ENCODE results near the gene RTL1.

The RTL1 gene

GRCh38 chr14:100844846-100845245 lies 58.7 kb downstream of the RTL1 start:
- Histone ChIP-seq H3K9me3 (ENCODE audit: control insufficient read depth, insufficient read depth, low read length) (no peaks in the 10 kb centered on the region), H4K20me1 (ENCODE audit: control insufficient read depth, insufficient read depth, low read depth, low read length) (no peaks in the 10 kb centered on the region), H3K27ac (ENCODE audit: low read depth, low read length) (no peak overlapping the region), H3K9me2 (replicated peaks; ENCODE audit: control insufficient read depth, low read length) (no peaks in the 10 kb centered on the region), H3K27me3 (ENCODE audit: control insufficient read depth, low read length) (no peaks in the 10 kb centered on the region), H3K79me2 (ENCODE audit: control insufficient read depth, low read length) (no peaks in the 10 kb centered on the region), H3K36me3 (ENCODE audit: control insufficient read depth, low read length) (no peaks in the 10 kb centered on the region), H3F3A (ENCODE audit: control insufficient read depth, insufficient read depth) (no peaks in the 10 kb centered on the region), H3K4me3 (ENCODE audit: low read length) (no peak overlapping the region), H3K4me1 (ENCODE audit: control insufficient read depth, low read length) (no peaks in the 10 kb centered on the region), H3K4me2 (ENCODE audit: low read length) (no peak overlapping the region)
- TF ChIP-seq EZH2phosphoT487 (IDR thresholded peaks at IDR 0.05; ENCODE audit: borderline replicate concordance, low read length) (no peak), CTCF (IDR thresholded peaks at IDR 0.05; ENCODE audit: low read depth, low read length, poor library complexity, severe bottlenecking) (no peak)

GRCh38 chr14:100844421-100844820 lies 59.1 kb downstream of the RTL1 start:
- Histone ChIP-seq H4K20me1 (ENCODE audit: control insufficient read depth, insufficient read depth, low read depth, low read length) (no peaks in the 10 kb centered on the region), H3K9me2 (replicated peaks; ENCODE audit: control insufficient read depth, low read length) (no peaks in the 10 kb centered on the region), H3K79me2 (ENCODE audit: control insufficient read depth, low read length) (no peaks in the 10 kb centered on the region), H3F3A (ENCODE audit: control insufficient read depth, insufficient read depth) (no peaks in the 10 kb centered on the region), H3K27ac (ENCODE audit: low read depth, low read length) (no peak overlapping the region), H3K4me3 (ENCODE audit: low read length) (no peak overlapping the region), H3K4me2 (ENCODE audit: low read length) (no peak overlapping the region), H3K4me1 (ENCODE audit: control insufficient read depth, low read length) (no peaks in the 10 kb centered on the region), H3K36me3 (ENCODE audit: control insufficient read depth, low read length) (no peaks in the 10 kb centered on the region), H3K27me3 (ENCODE audit: control insufficient read depth, low read length) (no peaks in the 10 kb centered on the region), H3K9me3 (ENCODE audit: control insufficient read depth, insufficient read depth, low read length) (no peaks in the 10 kb centered on the region)
- TF ChIP-seq EZH2phosphoT487 (IDR thresholded peaks at IDR 0.05; ENCODE audit: borderline replicate concordance, low read length) (no peak), CTCF (IDR thresholded peaks at IDR 0.05; ENCODE audit: low read depth, low read length, poor library complexity, severe bottlenecking) (no peak)

- Histone ChIP-seq H3K27ac (ENCODE audit: low read depth, low read length) (no peak overlapping the region), H3F3A (ENCODE audit: control insufficient read depth, insufficient read depth) (no peaks in the 10 kb centered on the region), H3K4me1 (ENCODE audit: control insufficient read depth, low read length) (no peaks in the 10 kb centered on the region), H3K4me2 (ENCODE audit: low read length) (no peak overlapping the region), H3K9me2 (replicated peaks; ENCODE audit: control insufficient read depth, low read length) (no peaks in the 10 kb centered on the region), H3K36me3 (ENCODE audit: control insufficient read depth, low read length) (no peaks in the 10 kb centered on the region), H3K27me3 (ENCODE audit: control insufficient read depth, low read length) (no peaks in the 10 kb centered on the region), H3K4me3 (ENCODE audit: low read length) (no peak overlapping the region), H3K9me3 (ENCODE audit: control insufficient read depth, insufficient read depth, low read length) (no peaks in the 10 kb centered on the region), H3K79me2 (ENCODE audit: control insufficient read depth, low read length) (no peaks in the 10 kb centered on the region), H4K20me1 (ENCODE audit: control insufficient read depth, insufficient read depth, low read depth, low read length) (no peaks in the 10 kb centered on the region)
- TF ChIP-seq CTCF (IDR thresholded peaks at IDR 0.05; ENCODE audit: low read depth, low read length, poor library complexity, severe bottlenecking) = no peak
These were observed 59.5 kb downstream of the RTL1 start for GRCh38 chr14:100844082-100844408.

- H3K4me3 ChIP-seq (ENCODE audit: low read length) = no peak overlapping the region
- no peak overlapping the region for H3K4me2 ChIP-seq (ENCODE audit: low read length)
- no peaks in the 10 kb centered on the region for H3K4me1 ChIP-seq (ENCODE audit: control insufficient read depth, low read length)
- no peaks in the 10 kb centered on the region for H3K79me2 ChIP-seq (ENCODE audit: control insufficient read depth, low read length)
- no peak for TF ChIP-seq CTCF (IDR thresholded peaks at IDR 0.05; ENCODE audit: low read depth, low read length, poor library complexity, severe bottlenecking)
- no peak for TF ChIP-seq EZH2phosphoT487 (IDR thresholded peaks at IDR 0.05; ENCODE audit: borderline replicate concordance, low read length)
- H4K20me1 ChIP-seq (ENCODE audit: control insufficient read depth, insufficient read depth, low read depth, low read length) = no peaks in the 10 kb centered on the region
- H3K9me3 ChIP-seq (ENCODE audit: control insufficient read depth, insufficient read depth, low read length) = no peaks in the 10 kb centered on the region
- H3F3A ChIP-seq (ENCODE audit: control insufficient read depth, insufficient read depth) = no peaks in the 10 kb centered on the region
- H3K27ac ChIP-seq (ENCODE audit: low read depth, low read length) = no peak overlapping the region
- H3K9me2 ChIP-seq (replicated peaks; ENCODE audit: control insufficient read depth, low read length) = no peaks in the 10 kb centered on the region
- H3K36me3 ChIP-seq (ENCODE audit: control insufficient read depth, low read length) = no peaks in the 10 kb centered on the region
- H3K27me3 ChIP-seq (ENCODE audit: control insufficient read depth, low read length) = no peaks in the 10 kb centered on the region
These were observed 60.7 kb downstream of the RTL1 start for GRCh38 chr14:100842799-100843198.

All from DOHH2 (cell line).